ENCODE data around the gene FOXP1. TPM values are rescaled to one million over a fixed set of nuclear protein-coding genes. Genes with fewer than 3 reads are reported as not detected.

FOXP1 gene
- total RNA-seq, 1 experiment from 2014 or later: 75.3 TPM

DNA sequence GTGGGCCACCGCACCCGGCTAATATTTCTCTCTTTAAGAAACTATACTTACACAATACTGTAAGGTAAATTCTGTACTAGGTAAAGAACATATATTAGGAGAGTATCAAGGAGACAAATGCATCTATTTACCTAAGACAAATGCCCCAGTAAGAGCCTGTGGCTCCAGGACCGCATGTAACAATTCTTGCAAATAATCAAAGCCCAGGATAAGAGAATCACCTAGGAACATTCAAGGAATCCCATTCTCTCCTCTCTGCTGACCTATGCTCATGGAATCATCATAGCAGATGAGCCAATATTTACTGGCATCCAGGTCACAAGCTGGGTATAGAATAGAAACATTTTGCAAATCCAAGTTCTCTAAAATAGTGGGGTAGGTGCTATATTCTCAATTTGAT lies 347.7 kb downstream of the FOXP1 start:
- Histone ChIP-seq H4K91ac (ENCODE audit: insufficient read length, low read depth, low read length) (no peak overlapping the region), H3K14ac (ENCODE audit: insufficient read depth, low read length) (no peak overlapping the region), H2BK5ac (ENCODE audit: insufficient read length, low read length) (no peak overlapping the region), H3K18ac (ENCODE audit: insufficient read length, low read depth, low read length) (no peak overlapping the region), H2BK120ac (ENCODE audit: low read depth, low read length, poor library complexity, severe bottlenecking) (no peak overlapping the region), H3K79me1 (ENCODE audit: insufficient read depth, low read depth, low read length, poor library complexity, severe bottlenecking) (no peaks in the 10 kb centered on the region), H3K23ac (ENCODE audit: insufficient read length, low read depth, low read length) (no peak overlapping the region), H3K4me2 (ENCODE audit: insufficient read depth, insufficient read length, low read length) (no peak overlapping the region), H2BK20ac (ENCODE audit: low read depth, low read length, poor library complexity, severe bottlenecking) (no peak overlapping the region), H2AK5ac (ENCODE audit: insufficient read length, low read length) (no peak overlapping the region), H3K27me3 (ENCODE audit: insufficient read depth, low read length) (no peaks in the 10 kb centered on the region), H3K9me3 (ENCODE audit: control insufficient read depth, low read depth, low read length) (no peaks in the 10 kb centered on the region), H3K56ac (ENCODE audit: insufficient read length, low read depth, low read length) (no peak overlapping the region), H2AFZ (ENCODE audit: low read length) (no peak overlapping the region), H3K4me1 (ENCODE audit: insufficient read depth, low read length) (no peaks in the 10 kb centered on the region), H4K8ac (replicated peaks; ENCODE audit: insufficient read length, low read depth, low read length) (no peak overlapping the region), H3K27ac (ENCODE audit: insufficient read length, low read depth, low read length) (no peak overlapping the region), H2BK12ac (ENCODE audit: insufficient read length, low read depth, low read length) (no peak overlapping the region), H4K20me1 (ENCODE audit: control insufficient read depth, insufficient read depth, insufficient read length) (no peaks in the 10 kb centered on the region), H2BK15ac (ENCODE audit: low read depth, low read length) (no peak overlapping the region), H3T11ph (ENCODE audit: low read length) (no peak overlapping the region), H3K9ac (ENCODE audit: extremely low read depth, insufficient read length, low read length) (no peak overlapping the region), H3K23me2 (ENCODE audit: insufficient read length, low read depth, low read length, poor library complexity, severe bottlenecking) (no peaks in the 10 kb centered on the region), H3K4ac (ENCODE audit: low read depth, low read length) (no peak overlapping the region), H4K5ac (ENCODE audit: insufficient read length, low read depth, low read length) (no peak overlapping the region), H3K79me2 (ENCODE audit: insufficient read depth, low read length) (no peaks in the 10 kb centered on the region)
- Mint-ChIP-seq H3K4me3 (no peak overlapping the region), H3K27me3 (ENCODE audit: low read depth) (no peaks in the 10 kb centered on the region), H3K4me1 (peaks cover 25 to 31% of the 10 kb centered on the region in 2 experiments), H3K27ac (0 out of 7 replicates have a peak overlapping the region, but pooled peaks of 1 of the 3 experiments have one; percentile 15), H3K36me3 (ENCODE audit: insufficient read depth in 1 of 3, low read depth in 3 of 3) (peaks cover 0 to 13% (median 10%) of the 10 kb centered on the region in 3 experiments; a peak in 5 of 7 replicates), H3K9me3 (no peaks in the 10 kb centered on the region)
- WGBS (ENCODE audit: extremely low coverage, insufficient read length, low lambda C conversion rate): no CpG with 5 or more reads among the region's 3 CpGs
- TF ChIP-seq, protein P1, sequence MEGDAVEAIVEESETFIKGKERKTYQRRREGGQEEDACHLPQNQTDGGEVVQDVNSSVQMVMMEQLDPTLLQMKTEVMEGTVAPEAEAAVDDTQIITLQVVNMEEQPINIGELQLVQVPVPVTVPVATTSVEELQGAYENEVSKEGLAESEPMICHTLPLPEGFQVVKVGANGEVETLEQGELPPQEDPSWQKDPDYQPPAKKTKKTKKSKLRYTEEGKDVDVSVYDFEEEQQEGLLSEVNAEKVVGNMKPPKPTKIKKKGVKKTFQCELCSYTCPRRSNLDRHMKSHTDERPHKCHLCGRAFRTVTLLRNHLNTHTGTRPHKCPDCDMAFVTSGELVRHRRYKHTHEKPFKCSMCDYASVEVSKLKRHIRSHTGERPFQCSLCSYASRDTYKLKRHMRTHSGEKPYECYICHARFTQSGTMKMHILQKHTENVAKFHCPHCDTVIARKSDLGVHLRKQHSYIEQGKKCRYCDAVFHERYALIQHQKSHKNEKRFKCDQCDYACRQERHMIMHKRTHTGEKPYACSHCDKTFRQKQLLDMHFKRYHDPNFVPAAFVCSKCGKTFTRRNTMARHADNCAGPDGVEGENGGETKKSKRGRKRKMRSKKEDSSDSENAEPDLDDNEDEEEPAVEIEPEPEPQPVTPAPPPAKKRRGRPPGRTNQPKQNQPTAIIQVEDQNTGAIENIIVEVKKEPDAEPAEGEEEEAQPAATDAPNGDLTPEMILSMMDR (conservative IDR thresholded peaks at IDR 0.05): no peak
- no peak for DNase-seq

Data from H9 (cell line).